H1 (cell line): ENCODE data around the gene MIER2. TPM values are rescaled to one million over a fixed set of nuclear protein-coding genes. Genes with fewer than 3 reads are reported as not detected.

Experiments used
- CBX5 ChIP-seq: fragments of 300-800, 300-1000 bp; sonication (generic); IDR thresholded peaks from 2 replicates; pipeline ENCODE4 v1.7.1; 2016; ENCODE audit warnings: antibody characterized with exemption, low read length, low read depth
- EP300 ChIP-seq, 2 experiments: IDR thresholded peaks; 1 replicate in 1 of 2; 2 replicates in 1 of 2; pipeline ENCODE4 v1.6.1; 2011 to 2012; ENCODE audit warnings: low read depth in 2 of 2, low read length in 2 of 2, mild to moderate bottlenecking in 2 of 2, borderline replicate concordance in 1 of 2, inconsistent platforms in 1 of 2, moderate library complexity in 1 of 2
- SP2 ChIP-seq: IDR thresholded peaks from 2 replicates; pipeline ENCODE4 v1.6.1; 2012; ENCODE audit warnings: mild to moderate bottlenecking, low read length, inconsistent platforms
- polyA plus RNA-seq, 7 experiments: library from polyadenylated mRNA; depleted of rRNA in 3 of 7; stranded (reverse) in 5 of 7; unstranded in 2 of 7; fragments of >200 nt in 5 of 7; fragments of 200-250 nt in 2 of 7; gene quantifications; 1 replicate in 5 of 7; 2 replicates in 1 of 7; 4 replicates in 1 of 7; pipeline versions ENCODE4 v1.2.1 to v1.2.3, GENCODE V29; 2011 to 2013; ENCODE audit warnings: missing spikeins in 2 of 7, mixed read lengths in 2 of 7
- total RNA-seq: library from RNA; stranded (reverse); fragmentation: NEBNext Ultra II Directional; extraction: Animal tissue kit (Norgen Biotek cat#: 25700); gene quantifications from 2 replicates; pipeline ENCODE4 v1.2.1, GENCODE V29; 2021
- TF ChIP-seq, protein P1 (sequence below): fragments of 300-600 bp; sonication (generic); IDR thresholded peaks from 2 replicates; pipeline ENCODE4 v1.7.1; 2012; ENCODE audit warnings: low read length, moderate library complexity, mild to moderate bottlenecking, inconsistent platforms; ENCODE audit not compliant: insufficient replicate concordance
- TF ChIP-seq, protein P2 (sequence below): IDR thresholded peaks from 2 replicates; pipeline ENCODE4 v1.6.1; 2011; ENCODE audit warnings: low read depth, mild to moderate bottlenecking, low read length; ENCODE audit not compliant: insufficient read depth

Gene MIER2
- total and polyA plus RNA-seq, 2 of the 8 experiments (the other 6 are each of a cell fraction or from before 2014, with no cell fraction given), result 30.3 to 48.3 TPM

DNA sequence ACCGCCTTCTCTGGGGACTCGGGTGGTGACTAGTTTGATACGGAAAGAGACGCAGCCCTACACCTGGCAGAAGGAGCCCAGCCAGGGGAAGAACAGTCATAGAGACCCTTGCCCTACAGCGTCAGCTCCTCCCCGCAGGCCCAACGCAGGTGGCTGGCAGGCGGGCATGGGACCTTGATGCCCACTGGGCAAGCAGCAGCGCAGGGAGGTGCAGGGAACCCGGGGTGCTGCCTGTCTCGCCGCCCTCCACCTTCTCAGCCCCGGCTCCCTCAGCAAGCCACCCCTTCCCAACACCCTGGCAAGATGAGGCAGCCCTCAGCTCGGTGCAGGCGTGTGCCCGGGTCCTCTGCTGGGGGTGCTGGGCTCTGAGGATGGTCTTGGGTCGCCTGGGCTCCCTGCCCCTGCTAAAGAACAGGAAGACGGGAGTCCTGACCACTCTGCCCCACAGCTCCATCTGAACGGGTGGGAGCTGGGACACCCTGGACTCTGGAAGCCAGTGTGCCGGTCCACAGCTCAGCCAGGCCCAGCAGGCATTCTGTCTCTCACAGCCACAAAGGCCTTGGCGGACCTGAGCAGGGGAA, 9.0 kb downstream of the MIER2 start (continued):
- TF ChIP-seq, protein P1, sequence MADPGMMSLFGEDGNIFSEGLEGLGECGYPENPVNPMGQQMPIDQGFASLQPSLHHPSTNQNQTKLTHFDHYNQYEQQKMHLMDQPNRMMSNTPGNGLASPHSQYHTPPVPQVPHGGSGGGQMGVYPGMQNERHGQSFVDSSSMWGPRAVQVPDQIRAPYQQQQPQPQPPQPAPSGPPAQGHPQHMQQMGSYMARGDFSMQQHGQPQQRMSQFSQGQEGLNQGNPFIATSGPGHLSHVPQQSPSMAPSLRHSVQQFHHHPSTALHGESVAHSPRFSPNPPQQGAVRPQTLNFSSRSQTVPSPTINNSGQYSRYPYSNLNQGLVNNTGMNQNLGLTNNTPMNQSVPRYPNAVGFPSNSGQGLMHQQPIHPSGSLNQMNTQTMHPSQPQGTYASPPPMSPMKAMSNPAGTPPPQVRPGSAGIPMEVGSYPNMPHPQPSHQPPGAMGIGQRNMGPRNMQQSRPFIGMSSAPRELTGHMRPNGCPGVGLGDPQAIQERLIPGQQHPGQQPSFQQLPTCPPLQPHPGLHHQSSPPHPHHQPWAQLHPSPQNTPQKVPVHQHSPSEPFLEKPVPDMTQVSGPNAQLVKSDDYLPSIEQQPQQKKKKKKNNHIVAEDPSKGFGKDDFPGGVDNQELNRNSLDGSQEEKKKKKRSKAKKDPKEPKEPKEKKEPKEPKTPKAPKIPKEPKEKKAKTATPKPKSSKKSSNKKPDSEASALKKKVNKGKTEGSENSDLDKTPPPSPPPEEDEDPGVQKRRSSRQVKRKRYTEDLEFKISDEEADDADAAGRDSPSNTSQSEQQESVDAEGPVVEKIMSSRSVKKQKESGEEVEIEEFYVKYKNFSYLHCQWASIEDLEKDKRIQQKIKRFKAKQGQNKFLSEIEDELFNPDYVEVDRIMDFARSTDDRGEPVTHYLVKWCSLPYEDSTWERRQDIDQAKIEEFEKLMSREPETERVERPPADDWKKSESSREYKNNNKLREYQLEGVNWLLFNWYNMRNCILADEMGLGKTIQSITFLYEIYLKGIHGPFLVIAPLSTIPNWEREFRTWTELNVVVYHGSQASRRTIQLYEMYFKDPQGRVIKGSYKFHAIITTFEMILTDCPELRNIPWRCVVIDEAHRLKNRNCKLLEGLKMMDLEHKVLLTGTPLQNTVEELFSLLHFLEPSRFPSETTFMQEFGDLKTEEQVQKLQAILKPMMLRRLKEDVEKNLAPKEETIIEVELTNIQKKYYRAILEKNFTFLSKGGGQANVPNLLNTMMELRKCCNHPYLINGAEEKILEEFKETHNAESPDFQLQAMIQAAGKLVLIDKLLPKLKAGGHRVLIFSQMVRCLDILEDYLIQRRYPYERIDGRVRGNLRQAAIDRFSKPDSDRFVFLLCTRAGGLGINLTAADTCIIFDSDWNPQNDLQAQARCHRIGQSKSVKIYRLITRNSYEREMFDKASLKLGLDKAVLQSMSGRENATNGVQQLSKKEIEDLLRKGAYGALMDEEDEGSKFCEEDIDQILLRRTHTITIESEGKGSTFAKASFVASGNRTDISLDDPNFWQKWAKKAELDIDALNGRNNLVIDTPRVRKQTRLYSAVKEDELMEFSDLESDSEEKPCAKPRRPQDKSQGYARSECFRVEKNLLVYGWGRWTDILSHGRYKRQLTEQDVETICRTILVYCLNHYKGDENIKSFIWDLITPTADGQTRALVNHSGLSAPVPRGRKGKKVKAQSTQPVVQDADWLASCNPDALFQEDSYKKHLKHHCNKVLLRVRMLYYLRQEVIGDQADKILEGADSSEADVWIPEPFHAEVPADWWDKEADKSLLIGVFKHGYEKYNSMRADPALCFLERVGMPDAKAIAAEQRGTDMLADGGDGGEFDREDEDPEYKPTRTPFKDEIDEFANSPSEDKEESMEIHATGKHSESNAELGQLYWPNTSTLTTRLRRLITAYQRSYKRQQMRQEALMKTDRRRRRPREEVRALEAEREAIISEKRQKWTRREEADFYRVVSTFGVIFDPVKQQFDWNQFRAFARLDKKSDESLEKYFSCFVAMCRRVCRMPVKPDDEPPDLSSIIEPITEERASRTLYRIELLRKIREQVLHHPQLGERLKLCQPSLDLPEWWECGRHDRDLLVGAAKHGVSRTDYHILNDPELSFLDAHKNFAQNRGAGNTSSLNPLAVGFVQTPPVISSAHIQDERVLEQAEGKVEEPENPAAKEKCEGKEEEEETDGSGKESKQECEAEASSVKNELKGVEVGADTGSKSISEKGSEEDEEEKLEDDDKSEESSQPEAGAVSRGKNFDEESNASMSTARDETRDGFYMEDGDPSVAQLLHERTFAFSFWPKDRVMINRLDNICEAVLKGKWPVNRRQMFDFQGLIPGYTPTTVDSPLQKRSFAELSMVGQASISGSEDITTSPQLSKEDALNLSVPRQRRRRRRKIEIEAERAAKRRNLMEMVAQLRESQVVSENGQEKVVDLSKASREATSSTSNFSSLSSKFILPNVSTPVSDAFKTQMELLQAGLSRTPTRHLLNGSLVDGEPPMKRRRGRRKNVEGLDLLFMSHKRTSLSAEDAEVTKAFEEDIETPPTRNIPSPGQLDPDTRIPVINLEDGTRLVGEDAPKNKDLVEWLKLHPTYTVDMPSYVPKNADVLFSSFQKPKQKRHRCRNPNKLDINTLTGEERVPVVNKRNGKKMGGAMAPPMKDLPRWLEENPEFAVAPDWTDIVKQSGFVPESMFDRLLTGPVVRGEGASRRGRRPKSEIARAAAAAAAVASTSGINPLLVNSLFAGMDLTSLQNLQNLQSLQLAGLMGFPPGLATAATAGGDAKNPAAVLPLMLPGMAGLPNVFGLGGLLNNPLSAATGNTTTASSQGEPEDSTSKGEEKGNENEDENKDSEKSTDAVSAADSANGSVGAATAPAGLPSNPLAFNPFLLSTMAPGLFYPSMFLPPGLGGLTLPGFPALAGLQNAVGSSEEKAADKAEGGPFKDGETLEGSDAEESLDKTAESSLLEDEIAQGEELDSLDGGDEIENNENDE, result no peak
- no peak for TF ChIP-seq SP2
- TF ChIP-seq EP300 (IDR thresholded peaks at IDR 0.05; ENCODE audit: borderline replicate concordance in 1 of 2, low read depth in 2 of 2, low read length in 2 of 2), result no peak
- TF ChIP-seq, protein P2, sequence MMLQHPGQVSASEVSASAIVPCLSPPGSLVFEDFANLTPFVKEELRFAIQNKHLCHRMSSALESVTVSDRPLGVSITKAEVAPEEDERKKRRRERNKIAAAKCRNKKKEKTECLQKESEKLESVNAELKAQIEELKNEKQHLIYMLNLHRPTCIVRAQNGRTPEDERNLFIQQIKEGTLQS, result no peak
- no peak for TF ChIP-seq CBX5
